IPS-11a (cell line): Measurements from ENCODE around the gene CTDSP2.

Source experiments
- H3K4me3 ChIP-seq: one replicate; pipeline ENCODE4 v1.5.1; 2013; ENCODE audit warnings: low read depth, low read length, control low read depth

Gene CTDSP2

DNA sequence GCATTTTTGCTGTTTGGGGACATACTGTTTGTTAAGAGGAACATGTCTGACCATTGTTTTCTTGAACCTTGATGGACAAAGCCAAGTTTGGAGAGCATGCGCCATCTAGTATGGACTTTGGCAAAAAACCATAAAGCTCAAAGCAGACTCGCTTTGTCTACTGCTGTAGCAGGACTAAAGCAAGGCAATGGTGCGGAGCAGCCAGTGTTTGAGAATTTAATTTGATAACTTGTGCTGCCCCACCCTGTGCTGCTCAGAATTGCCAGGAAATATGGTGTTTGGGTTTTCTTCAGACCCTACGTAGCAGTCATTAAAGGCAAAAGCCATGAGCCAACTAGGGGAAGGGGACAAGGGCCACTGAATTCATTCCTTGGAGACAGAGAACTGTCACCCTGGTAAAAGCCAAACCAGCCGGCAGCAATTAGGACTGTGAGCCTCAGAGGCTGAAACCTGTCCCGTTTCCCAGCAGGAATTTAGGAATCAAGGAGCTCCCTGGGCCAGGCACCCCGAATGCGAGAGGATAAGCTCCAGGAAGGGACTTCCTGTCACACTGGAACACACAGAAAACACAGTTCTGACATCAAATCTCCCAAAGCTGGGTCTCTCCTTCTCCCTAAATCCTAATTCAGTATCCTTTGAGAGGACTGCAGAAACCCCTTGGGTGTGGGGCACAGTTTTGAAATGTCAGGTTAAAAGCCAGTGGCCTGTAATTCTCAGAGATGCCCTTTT lies 29.1 kb downstream of the CTDSP2 start:
- no peak overlapping the region for H3K4me3 ChIP-seq

- no peak overlapping the region for H3K4me3 ChIP-seq
These were observed 29.7 kb downstream of the CTDSP2 start for GRCh38 chr12:57816855-57817151.

GRCh38 chr12:57816001-57816854 lies 30.3 kb downstream of the CTDSP2 start:
- H3K4me3 ChIP-seq = no peak overlapping the region

DNA sequence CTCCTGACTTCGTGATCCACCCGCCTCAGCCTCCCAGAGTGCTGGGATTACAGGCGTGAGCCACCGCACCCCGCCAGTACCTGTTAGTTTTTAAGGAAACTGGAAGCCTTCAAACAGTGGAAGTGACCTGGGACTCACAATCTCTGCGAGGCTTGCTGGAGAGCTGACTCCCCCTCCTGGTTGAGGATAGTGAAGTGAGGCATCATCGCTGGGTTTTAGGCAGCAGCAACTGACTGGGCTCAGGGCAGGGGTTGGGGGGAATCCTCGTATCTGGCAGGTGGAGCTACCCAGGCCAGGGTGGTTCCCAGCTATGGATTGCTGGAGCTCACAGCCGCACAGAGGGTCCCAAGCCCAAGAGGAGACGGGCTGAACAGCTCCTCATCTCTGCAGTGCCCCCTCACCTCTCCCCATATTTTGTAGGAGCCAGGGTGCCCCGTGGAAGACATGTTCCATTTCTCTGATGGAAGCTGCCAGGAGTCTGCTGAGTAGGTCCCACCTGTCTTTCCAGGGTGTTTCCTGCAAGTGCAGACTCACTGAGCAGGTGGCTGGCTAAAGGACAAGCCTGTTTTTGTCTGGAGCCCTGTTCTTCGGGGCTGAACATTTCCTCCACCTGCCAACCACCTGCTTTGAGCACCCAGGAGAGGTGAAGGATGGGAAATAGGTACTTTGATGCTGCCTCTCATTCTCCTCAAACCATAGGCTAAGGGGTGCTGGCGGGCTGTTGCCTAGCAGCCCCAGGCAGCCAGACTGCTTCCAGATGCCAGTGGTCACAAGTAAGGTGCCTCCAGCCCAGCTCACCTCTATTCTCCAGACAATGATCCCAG lies 31.1 kb downstream of the CTDSP2 start:
- H3K4me3 ChIP-seq = no peak overlapping the region

GRCh38 chr12:57813971-57814772 lies 32.4 kb downstream of the CTDSP2 start:
- H3K4me3 ChIP-seq = no peak overlapping the region

- H3K4me3 ChIP-seq = no peak overlapping the region
These were observed 33.2 kb downstream of the CTDSP2 start for GRCh38 chr12:57813111-57813970.

DNA sequence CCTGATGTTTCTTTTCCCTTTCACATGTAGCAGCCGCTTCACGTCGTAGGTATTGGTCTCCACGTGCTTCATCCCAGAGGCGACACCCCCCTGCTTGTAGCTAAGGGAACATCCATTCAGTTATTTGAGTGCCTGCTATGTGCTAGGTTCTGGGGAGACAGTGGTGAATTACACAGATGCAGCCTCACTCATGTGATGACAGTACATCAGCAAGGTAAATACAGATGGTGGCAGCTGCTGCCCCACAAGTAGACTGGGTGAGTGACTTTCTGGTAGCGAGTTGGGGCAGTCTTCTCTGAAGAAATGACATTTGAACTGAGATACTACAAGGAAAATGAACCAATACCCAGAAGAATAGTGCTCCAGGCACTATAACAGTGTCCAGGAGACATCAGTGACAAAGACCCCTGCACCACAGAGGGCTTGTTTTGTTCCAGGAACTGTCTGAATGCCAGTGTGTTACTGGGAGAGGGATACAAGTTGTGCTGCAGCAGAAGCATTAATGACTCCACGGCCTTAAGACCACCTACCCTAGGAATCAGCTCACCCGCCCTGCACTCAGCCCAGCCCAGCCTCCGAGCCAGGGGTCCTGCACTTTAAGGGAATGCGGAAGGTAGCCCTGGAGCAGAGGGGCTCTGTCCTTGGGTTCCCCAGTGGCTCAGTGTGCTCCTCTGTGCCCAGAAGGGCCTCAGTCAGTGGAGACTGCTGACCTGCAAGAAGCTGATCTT lies 35.3 kb downstream of the CTDSP2 start:
- H3K4me3 ChIP-seq = no peak overlapping the region

DNA sequence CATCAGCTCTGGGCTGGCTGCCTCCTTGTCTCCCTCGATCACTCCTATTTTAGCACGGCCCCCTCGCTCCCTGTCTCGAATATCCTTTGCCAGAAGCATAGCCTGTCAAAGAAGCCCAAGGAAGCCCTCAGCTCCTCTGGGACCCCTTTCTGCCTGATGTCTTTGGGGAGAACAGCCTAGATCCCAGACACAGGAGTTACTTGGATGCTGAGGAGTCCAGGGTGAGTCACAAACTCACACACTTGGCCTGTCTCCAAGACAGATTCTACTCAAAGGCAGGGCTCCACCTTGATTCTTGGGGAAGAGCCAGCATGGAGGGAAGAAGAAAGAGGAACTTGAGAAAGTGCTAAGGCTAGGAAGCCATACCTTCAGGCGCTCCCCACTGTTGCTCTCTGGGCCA lies 36.1 kb downstream of the CTDSP2 start:
- H3K4me3 ChIP-seq = no peak overlapping the region

- no peak overlapping the region for H3K4me3 ChIP-seq
These were observed 37.1 kb downstream of the CTDSP2 start for GRCh38 chr12:57809425-57809824.

DNA sequence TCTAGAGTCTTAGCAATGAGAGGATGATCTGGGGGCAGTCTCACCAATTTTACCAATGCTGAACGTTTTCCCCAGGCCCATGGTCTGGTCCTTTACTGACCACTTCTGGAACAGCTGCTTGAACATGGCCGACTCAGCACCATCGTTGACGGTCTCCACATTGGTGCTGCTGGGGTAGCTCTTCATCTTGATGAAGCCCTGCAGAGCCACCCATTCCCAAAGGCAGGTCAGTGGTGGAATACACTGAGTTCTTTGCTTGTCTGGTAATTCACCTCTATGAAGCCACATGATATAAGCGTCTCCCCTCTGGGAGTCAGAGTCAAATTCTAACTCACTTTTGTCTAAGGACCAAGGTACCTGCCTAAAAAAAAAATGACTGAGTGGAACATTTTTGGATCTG lies 38.2 kb downstream of the CTDSP2 start:
- H3K4me3 ChIP-seq = no peak overlapping the region

DNA sequence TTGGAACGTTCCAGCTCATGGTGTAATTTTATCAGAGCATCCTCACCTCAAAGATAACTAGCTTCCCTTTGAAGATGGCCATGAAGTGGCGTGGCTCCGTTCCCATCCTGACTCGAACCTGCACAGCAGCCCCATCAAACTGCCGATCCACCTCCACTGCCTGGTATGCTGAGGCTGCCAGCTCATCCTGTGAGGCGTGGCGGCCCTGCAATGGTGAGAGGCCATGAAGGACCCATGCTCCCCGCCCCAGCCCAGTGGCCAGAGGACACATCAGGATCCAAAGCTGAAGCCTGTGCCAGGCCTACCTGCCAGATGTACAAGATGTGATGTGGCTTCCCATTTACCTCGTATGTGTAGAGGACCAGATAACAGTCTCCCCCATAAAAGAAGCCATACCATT lies 39.2 kb downstream of the CTDSP2 start:
- H3K4me3 ChIP-seq = no peak overlapping the region

GRCh38 chr12:57806677-57807076 lies 39.9 kb downstream of the CTDSP2 start:
- H3K4me3 ChIP-seq = no peak overlapping the region

DNA sequence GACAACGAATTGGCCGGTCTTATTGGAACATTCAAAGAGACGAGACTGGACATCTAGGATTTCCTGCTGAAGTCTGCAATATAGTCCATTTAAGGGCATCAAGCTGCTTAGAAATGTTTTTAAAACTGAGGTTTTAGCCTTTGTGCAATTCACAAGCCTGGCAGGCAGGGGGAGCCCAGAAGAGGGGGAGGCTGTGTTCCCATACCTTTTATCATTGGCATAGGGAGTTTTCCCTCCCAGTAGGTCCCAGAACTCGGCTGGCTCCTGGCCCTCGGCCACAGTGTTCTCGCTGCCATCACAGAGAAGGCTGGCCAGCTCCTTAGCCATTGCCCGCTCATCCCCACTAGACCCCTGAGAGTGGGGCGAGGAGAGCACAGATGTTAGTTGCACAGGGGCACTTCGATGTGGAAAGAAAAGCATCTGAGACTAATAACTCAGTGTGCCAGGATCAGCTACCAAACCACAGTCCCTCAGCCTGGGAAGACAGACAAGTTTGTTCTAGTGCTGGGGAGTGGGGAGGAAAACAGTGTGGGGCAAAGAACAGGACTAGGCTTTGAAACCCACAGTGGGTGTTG lies 43.1 kb downstream of the CTDSP2 start:
- H3K4me3 ChIP-seq = no peak overlapping the region

DNA sequence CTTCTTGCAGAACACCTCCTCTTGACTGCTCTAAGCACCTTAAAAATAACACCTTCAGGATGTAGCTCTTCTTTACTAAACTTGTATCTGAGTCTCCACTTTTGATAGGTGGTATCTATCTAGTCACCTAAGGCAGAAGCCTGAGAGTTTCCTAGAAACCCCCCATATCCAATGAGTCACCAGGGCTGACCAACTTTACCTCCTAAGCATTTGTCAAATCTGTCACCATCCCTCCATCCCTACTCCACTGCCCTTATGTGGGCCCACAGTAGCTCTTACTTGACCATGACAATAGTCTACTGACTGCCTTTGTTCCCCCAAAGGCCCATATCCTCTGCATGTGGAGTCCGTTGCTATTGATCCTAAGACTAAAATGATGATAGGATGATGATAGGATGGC lies 43.9 kb downstream of the CTDSP2 start:
- H3K4me3 ChIP-seq = no peak overlapping the region

DNA sequence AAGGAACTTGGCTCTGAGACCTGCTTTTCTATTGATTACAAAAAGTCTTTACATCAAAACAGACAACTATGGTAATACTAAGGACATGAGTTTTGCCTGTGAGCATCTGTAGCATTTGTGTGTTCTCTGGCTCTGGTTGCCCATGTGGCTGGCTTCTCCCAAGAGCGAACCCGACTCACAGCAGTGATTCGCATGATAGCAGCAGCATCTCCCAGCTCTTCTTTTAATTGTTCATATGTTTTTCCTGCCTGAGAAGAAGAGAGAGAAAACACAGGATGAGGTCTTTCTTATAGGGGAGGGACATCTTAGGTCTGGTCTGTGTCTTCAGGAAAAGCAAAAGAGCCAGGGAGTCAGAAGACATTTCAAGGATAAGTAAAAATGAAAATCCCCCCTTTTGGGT lies 45.6 kb downstream of the CTDSP2 start:
- no peak overlapping the region for H3K4me3 ChIP-seq

DNA sequence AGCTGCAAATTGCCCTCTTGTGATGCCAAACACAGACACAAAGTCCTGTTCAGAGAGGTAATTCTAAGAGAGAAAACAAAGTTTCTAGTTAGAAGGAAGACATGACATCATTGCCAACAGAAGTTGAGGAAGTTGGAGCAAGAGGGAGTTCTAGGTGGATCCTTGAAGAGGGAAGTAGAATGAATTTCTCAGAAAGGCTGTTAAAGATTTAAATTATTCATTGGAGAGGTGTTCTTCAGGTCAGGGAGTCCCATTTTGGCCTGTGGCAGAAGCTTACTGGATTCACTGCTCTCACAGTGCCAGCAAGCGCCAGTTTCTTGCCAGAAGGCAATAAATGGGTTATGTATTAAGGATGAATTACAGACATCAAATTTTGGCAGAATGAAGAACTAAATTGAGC lies 48.6 kb downstream of the CTDSP2 start:
- no peak overlapping the region for H3K4me3 ChIP-seq

DNA sequence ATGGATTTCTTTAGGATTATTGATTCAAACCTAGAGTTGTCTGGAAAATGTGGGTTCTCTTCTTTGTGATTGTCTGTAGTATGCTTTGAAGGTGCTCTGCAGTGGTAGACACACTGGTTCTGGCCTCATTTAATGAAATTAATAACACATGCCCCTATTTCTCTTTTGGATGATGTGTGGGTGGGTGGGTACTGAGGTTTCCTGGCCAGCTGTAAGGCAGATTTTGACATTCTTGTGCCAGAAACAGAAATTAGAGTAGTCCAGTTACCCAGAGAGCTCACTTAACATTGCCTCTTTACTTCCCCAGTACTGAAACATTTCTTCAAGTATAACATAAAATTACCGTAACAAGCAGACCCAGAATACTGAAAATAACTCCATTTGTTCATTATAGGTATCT lies 49.5 kb downstream of the CTDSP2 start:
- no peak overlapping the region for H3K4me3 ChIP-seq

DNA sequence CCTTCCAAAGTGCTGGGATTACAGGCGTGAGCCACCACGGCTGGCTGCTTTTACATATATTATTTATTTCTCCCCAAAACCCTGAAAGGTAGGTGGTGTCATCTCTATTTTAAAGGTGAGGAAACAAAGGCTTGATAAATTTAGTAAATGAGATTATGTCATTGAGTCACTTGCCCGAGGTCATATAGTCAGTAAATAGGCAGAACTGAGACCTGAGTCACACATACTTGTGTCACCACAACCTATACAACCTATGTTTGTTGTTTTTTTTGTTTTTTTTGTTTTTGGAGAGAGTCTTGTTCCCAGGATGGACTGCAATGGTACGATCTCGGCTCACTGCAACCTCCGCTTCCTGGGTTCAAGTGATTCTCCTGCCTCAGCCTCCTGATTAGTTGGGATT lies 51.2 kb downstream of the CTDSP2 start:
- H3K4me3 ChIP-seq = no peak overlapping the region

GRCh38 chr12:57793920-57794319 lies 52.6 kb downstream of the CTDSP2 start:
- H3K4me3 ChIP-seq = no peak overlapping the region
